A549 (cell line): ENCODE measurements around the gene EME2. TPM values are rescaled to one million over a fixed set of nuclear protein-coding genes. Genes with fewer than 3 reads are reported as not detected.
A peak's percentile ranks its signal among the peaks of the same experiment; 100 is the strongest.

ENCODE experiments used
- ATAC-seq, 2 experiments: fragments of 200-7000 bp in 1 of 2; fragments of >200 bp in 1 of 2; cut with Nextera tagmentation in 1 of 2; cut with Tn5 transposase in 1 of 2; 3 replicates each; pipeline versions ENCODE4 v1.8.0 to v1.9.1; 2018 to 2020; ENCODE audit warnings: mild to moderate bottlenecking in 1 of 2, moderate library complexity in 1 of 2
- CTCF ChIA-PET: fragments of 300-600 bp; sonication (Branson Sonifier 250); formaldehyde crosslinking; extraction: SDS; loops from one replicate; lab custom pipeline; 2021; ENCODE audit warnings: antibody characterized with exemption, inconsistent platforms; lab: Yijun Ruan, JAX
- POLR2A ChIA-PET: fragments of 350-600 bp; formaldehyde crosslinking; extraction: SDS; loops from one replicate; lab custom pipeline; 2021; ENCODE audit warnings: antibody characterized with exemption, inconsistent platforms; lab: Yijun Ruan, JAX
- DNase-seq, 2 experiments: peaks; one replicate each; pipeline versions ENCODE4 v3.0.0 to v3.0.0-alpha.2; 2011 to 2016; ENCODE audit warnings: low read depth in 1 of 2, low spot score in 1 of 2
- FAIRE-seq: peaks from 2 replicates; lab custom pipeline; 2011; peaks lifted over from hg19 to GRCh38; lab: Jason Lieb, UNC
- H3K27ac ChIP-seq, 2 experiments: fragments of >200 bp; sonication (Bioruptor Twin); formaldehyde crosslinking; 3 replicates each; pipeline ENCODE4 v1.5.1; 2016 to 2017
- H3K4me1 ChIP-seq: fragments of >200 bp; sonication (Bioruptor Twin); formaldehyde crosslinking; 3 replicates; pipeline ENCODE4 v1.6.1; 2016
- H3K4me2 ChIP-seq: fragments of >200 bp; sonication (Bioruptor Twin); formaldehyde crosslinking; 3 replicates; pipeline ENCODE4 v1.6.1; 2016
- H3K4me3 ChIP-seq: fragments of >200 bp; sonication (Bioruptor Twin); formaldehyde crosslinking; 3 replicates; pipeline ENCODE4 v1.5.1; 2016
- H3K9me3 ChIP-seq: fragments of >200 bp; sonication (Bioruptor Twin); formaldehyde crosslinking; 3 replicates; pipeline ENCODE4 v1.6.1; 2016
- CTCF ChIP-seq: fragments of >200 bp; sonication (Bioruptor Twin); formaldehyde crosslinking; IDR thresholded peaks from 3 replicates; pipeline ENCODE4 v1.5.1; 2016
- EHF ChIP-seq: fragments of 250-450 bp; sonication (Bioruptor Pico); IDR thresholded peaks from 2 replicates; pipeline ENCODE4 v1.5.0; 2020; ENCODE audit warnings: mild to moderate bottlenecking
- EHMT2 ChIP-seq: fragments of 200-600 bp; sonication (generic); IDR thresholded peaks from 2 replicates; pipeline ENCODE4 v1.6.1; 2016; ENCODE audit warnings: antibody characterized with exemption, low read depth, mild to moderate bottlenecking, moderate library complexity
- FOSB ChIP-seq: fragments of 250-450 bp; sonication (Bioruptor Pico); IDR thresholded peaks from 2 replicates; pipeline ENCODE4 v1.5.0; 2020; ENCODE audit warnings: mild to moderate bottlenecking, moderate library complexity
- MAFK ChIP-seq: fragments of 450-650 bp; IDR thresholded peaks from 2 replicates; pipeline ENCODE4 v1.6.1; 2014; ENCODE audit not compliant: partially characterized antibody
- NR3C1 ChIP-seq: fragments of >200 bp; sonication (Bioruptor Twin); formaldehyde crosslinking; IDR thresholded peaks from 3 replicates; pipeline ENCODE4 v1.6.1; 2017
- PBX3 ChIP-seq: IDR thresholded peaks from 2 replicates; pipeline ENCODE4 v1.6.1; 2012
- POLR2AphosphoS2 ChIP-seq: conservative IDR thresholded peaks from 2 replicates; pipeline ENCODE4 v1.6.1; 2012; ENCODE audit warnings: low read length, improper control_type of control experiment, inconsistent platforms
- RARB ChIP-seq: fragments of 250-450 bp; sonication (Bioruptor Pico); IDR thresholded peaks from 2 replicates; pipeline ENCODE4 v1.8.0; 2021; ENCODE audit warnings: mild to moderate bottlenecking, moderate library complexity
- SMC3 ChIP-seq: fragments of >200 bp; sonication (Bioruptor Twin); formaldehyde crosslinking; IDR thresholded peaks from 3 replicates; pipeline ENCODE4 v1.6.1; 2018; ENCODE audit warnings: inconsistent platforms
- USF2 ChIP-seq: fragments of 450-650 bp; IDR thresholded peaks from 2 replicates; pipeline ENCODE4 v1.6.1; 2014; ENCODE audit warnings: antibody characterized with exemption
- WGBS: methylation state at CpG from one replicate; pipeline ENCODE4 v1.1.6; 2017; ENCODE audit errors: missing lambda C conversion rate; 5-methylcytosine and 5-hydroxymethylcytosine counted together
- polyA plus RNA-seq, 4 experiments: library from polyadenylated mRNA; depleted of rRNA in 3 of 4; stranded (reverse); fragments of >200 nt; fragmentation: RNase III in 1 of 4; extraction: RNeasy Plus Mini Kit Qiagen cat#74134 plus additional on column Dnase treatment in 1 of 4; gene quantifications; 2 replicates in 3 of 4; 3 replicates in 1 of 4; pipeline ENCODE4 v1.2.3, GENCODE V29; 2011 to 2017

EME2 gene
- polyA plus RNA-seq, 2 of the 4 experiments (the other 2 are of a cell fraction): 2.9 to 16.5 TPM

- TF ChIP-seq EHMT2: no peak
- TF ChIP-seq POLR2AphosphoS2: no peak
- TF ChIP-seq SMC3: no peak
- peak; percentile 60; the same call in 1 of the 2 replicates for TF ChIP-seq PBX3
These were observed 7.4 kb downstream of the EME2 start (continued) for GRCh38 chr16:1779741-1780676.

GRCh38 chr16:1780677-1781072 is 8.1 kb downstream of the EME2 start:
- TF ChIP-seq PBX3 (0 out of 2 replicates have a peak, but pooled peaks have one; percentile 22), RARB (CRISPR knock-in tag) (no peak)
- no peak for ATAC-seq
- ChIA-PET CTCF (interaction anchor here (1.3 to 2.9 kb wide), 4 partner anchors 9 to 74 kb away, joined by 3 to 15 read pairs (median 6); partner anchors contain the start of genes EME2, MAPK8IP3, MRPS34 and NME3), POLR2A (no interaction called here)
- Histone ChIP-seq H3K9me3 (no peaks in the 10 kb centered on the region), H3K4me3 (no peak overlapping the region), H3K4me2 (peak overlapping the region; percentile 83), H3K27ac (no peak overlapping the region), H3K4me1 (peaks cover 22% of the 10 kb centered on the region; the same call in 2 of the 3 replicates)
- DNase-seq: no peak
- no peak for FAIRE-seq
- 72% methylated on average over 6 of the region's 6 CpGs for WGBS

- ATAC-seq (no peak), FAIRE-seq (no peak)
These were observed 8.6 kb downstream of the EME2 start for GRCh38 chr16:1781254-1781653.

More at GRCh38 chr16:1781254-1781653, 8.6 kb downstream of the EME2 start:
- no peak for DNase-seq
- Histone ChIP-seq H3K4me3 (peak overlapping the region; percentile 74), H3K4me2 (peak overlapping the region; percentile 83), H3K9me3 (no peaks in the 10 kb centered on the region), H3K4me1 (peaks cover 22% of the 10 kb centered on the region; the same call in 2 of the 3 replicates), H3K27ac (peak overlapping the region; percentile 65 to 90; a peak in 5 of 6 replicates)
- WGBS: 85% methylated on average over 18 of the region's 20 CpGs
- POLR2A ChIA-PET: interaction anchor here (2.0 kb wide), 1 partner anchor 10 kb away, joined by 46 read pairs; the partner anchor contains the start of genes EME2, MRPS34 and NME3
- TF ChIP-seq EHF (CRISPR knock-in tag): no peak
- TF ChIP-seq MAFK: no peak
- TF ChIP-seq NR3C1: no peak
- no peak for TF ChIP-seq USF2
- TF ChIP-seq FOSB (CRISPR knock-in tag): no peak
- TF ChIP-seq CTCF: no peak
- TF ChIP-seq, all 56 proteins: peak for 0
- CTCF ChIA-PET: interaction anchor here (0.7 to 2.9 kb wide), 4 partner anchors 10 to 148 kb away, joined by 3 to 15 read pairs (median 6); partner anchors contain the start of genes EME2, MAPK8IP3, MRPS34 and NME3
